GM21515 (cell line): ENCODE data around the gene SYNPO2.

Source experiments
- ATAC-seq: cut with Tn5 transposase; IDR thresholded peaks from one replicate; pipeline ENCODE4 v1.9.1; 2021; ENCODE audit not compliant: unreplicated experiment

Gene SYNPO2

GRCh38 chr4:119103263-119103662, 214.6 kb downstream of the SYNPO2 start:
- ATAC-seq = no peak

- ATAC-seq = no peak
Measured at GRCh38 chr4:119104644-119105273, 216.1 kb downstream of the SYNPO2 start.

GRCh38 chr4:119105605-119106004, 217.0 kb downstream of the SYNPO2 start:
- no peak for ATAC-seq

- ATAC-seq = no peak
Measured at GRCh38 chr4:119106036-119107000, 217.7 kb downstream of the SYNPO2 start.

GRCh38 chr4:119110121-119110520, 221.5 kb downstream of the SYNPO2 start:
- ATAC-seq = no peak
